ENCODE results near the gene EMC8. TPM values are rescaled to one million over a fixed set of nuclear protein-coding genes. Genes with fewer than 3 reads are reported as not detected.
A peak's percentile ranks its signal among the peaks of the same experiment; 100 is the strongest.

EMC8 gene
- total and polyA plus RNA-seq, 2 of the 8 experiments (the other 6 are each of a cell fraction or from before 2014, with no cell fraction given): 52.2 to 69.7 TPM

- Histone ChIP-seq H3K4me2 (ENCODE audit: insufficient read depth in 1 of 2, low read depth in 2 of 2, low read length in 2 of 2) (no peak overlapping the region), H4K20me1 (replicated peaks in 1 of 2; ENCODE audit: control insufficient read depth in 1 of 2, insufficient read depth in 2 of 2, low read length in 2 of 2) (peaks cover 0 to 8% of the 10 kb centered on the region in 2 experiments), H4K91ac (replicated peaks; ENCODE audit: insufficient read length, low read length) (peak overlapping the region; percentile 55), H3K9me3 (ENCODE audit: insufficient read depth in 2 of 2, low read depth in 1 of 2, low read length in 1 of 2) (no peaks in the 10 kb centered on the region), H3K27me3 (replicated peaks in 1 of 4; ENCODE audit: control insufficient read depth in 3 of 4, extremely low read depth in 1 of 4, insufficient read depth in 3 of 4, low read length in 3 of 4) (peaks cover 0 to 11% (median 5%) of the 10 kb centered on the region in 4 experiments; a peak in 3 of 7 replicates), H3K4me3 (ENCODE audit: extremely low read depth in 1 of 4, insufficient read depth in 2 of 4, low read depth in 3 of 4, low read length in 4 of 4) (no peak overlapping the region), H3K23me2 (ENCODE audit: low read depth, low read length) (peaks cover 6% of the 10 kb centered on the region; the same call in 1 of the 2 replicates), H2BK15ac (ENCODE audit: low read length) (no peak overlapping the region), H4K5ac (ENCODE audit: insufficient read length, low read depth, low read length) (no peak overlapping the region), H3K4me1 (replicated peaks in 1 of 4; ENCODE audit: control insufficient read depth in 3 of 4, insufficient read depth in 4 of 4, low read length in 3 of 4) (no peaks in the 10 kb centered on the region; a peak in 2 of 7 replicates), H2BK5ac (ENCODE audit: low read depth, low read length) (no peak overlapping the region), H2AK5ac (ENCODE audit: low read depth, low read length) (peak overlapping the region; percentile 57; the same call in 1 of the 2 replicates), H3K4ac (replicated peaks; ENCODE audit: insufficient read length, low read depth, low read length) (no peak overlapping the region), H3K14ac (ENCODE audit: insufficient read length) (no peak overlapping the region), H2AFZ (ENCODE audit: low read length) (no peak overlapping the region), H3K36me3 (ENCODE audit: control insufficient read depth in 2 of 4, insufficient read depth in 4 of 4, low read length in 3 of 4) (no peaks in the 10 kb centered on the region), H2BK12ac (ENCODE audit: low read depth, low read length) (no peak overlapping the region), H3K56ac (replicated peaks; ENCODE audit: insufficient read length, low read depth, low read length) (peak overlapping the region; percentile 94), H2BK20ac (ENCODE audit: low read length) (no peak overlapping the region), H2BK120ac (replicated peaks; ENCODE audit: low read depth, low read length) (no peak overlapping the region), H4K8ac (ENCODE audit: extremely low read depth, insufficient read depth, low read length) (no peak overlapping the region), H3K23ac (ENCODE audit: insufficient read length) (no peak overlapping the region), H3K27ac (ENCODE audit: low read depth, low read length) (no peak overlapping the region), H3K9ac (replicated peaks in 1 of 4; ENCODE audit: extremely low read depth in 1 of 4, low read depth in 3 of 4, low read length in 3 of 4) (no peak overlapping the region), H3K79me1 (ENCODE audit: low read depth, low read length) (no peaks in the 10 kb centered on the region), H3K79me2 (ENCODE audit: control insufficient read depth in 1 of 2, insufficient read depth in 2 of 2, low read length in 2 of 2) (no peaks in the 10 kb centered on the region), H3K18ac (ENCODE audit: extremely low read depth, low read length) (no peak overlapping the region)
- WGBS, 2 experiments (ENCODE audit: extremely low coverage in 1 of 2, insufficient coverage in 1 of 2, insufficient read length in 1 of 2, insufficient replicate concordance in 2 of 2, low coverage in 1 of 2, low lambda C conversion rate in 2 of 2, missing lambda C conversion rate in 1 of 2): 82% methylated on average over 1 of the region's 1 CpG; no CpG with 5 or more reads in 1 of the 2 experiments
- no peak for FAIRE-seq
- DNase-seq (ENCODE audit: low read depth in 1 of 2, low spot score in 2 of 2): no peak
- ChIA-PET CTCF (ENCODE audit: partially characterized antibody) (interaction anchor here (0.8 to 5.0 kb wide), 9 partner anchors 9 to 196 kb away, joined by 3 to 77 read pairs (median 8); no protein-coding TSS in a partner anchor), POLR2A (ENCODE audit: partially characterized antibody) (interaction anchor here (1.0 kb wide), 1 partner anchor 59 kb away, joined by 3 read pairs; no protein-coding TSS in a partner anchor)
- TF ChIP-seq SAP30 (IDR thresholded peaks at IDR 0.05; ENCODE audit: insufficient read depth, insufficient replicate concordance, low read length) (no peak), SUZ12 (IDR thresholded peaks at IDR 0.05; ENCODE audit: low read length) (no peak), TBP (IDR thresholded peaks at IDR 0.05; ENCODE audit: low read depth, low read length) (no peak), JUND (IDR thresholded peaks at IDR 0.05; ENCODE audit: low read length) (no peak), POLR2A (IDR thresholded peaks at IDR 0.05; ENCODE audit: control extremely low read depth in 1 of 2, low read depth in 2 of 2, low read length in 2 of 2) (no peak), BRCA1 (IDR thresholded peaks at IDR 0.05; ENCODE audit: low read depth, low read length) (no peak), KDM4A (IDR thresholded peaks at IDR 0.05; ENCODE audit: low read depth, low read length, severe bottlenecking) (no peak), TCF12 (IDR thresholded peaks at IDR 0.05; ENCODE audit: low read depth, low read length) (no peak), TEAD4 (IDR thresholded peaks at IDR 0.05; ENCODE audit: low read depth, low read length) (no peak), TAF1 (IDR thresholded peaks at IDR 0.05; ENCODE audit: low read depth, low read length) (no peak), CHD2 (IDR thresholded peaks at IDR 0.05; ENCODE audit: low read length) (no peak), RBBP5 (IDR thresholded peaks at IDR 0.05; ENCODE audit: borderline replicate concordance, low read depth, low read length) (no peak), KDM1A (IDR thresholded peaks at IDR 0.05; ENCODE audit: borderline replicate concordance, low read length) (no peak), ASH2L (IDR thresholded peaks at IDR 0.05; ENCODE audit: low read length) (no peak)
Observed at GRCh38 chr16:85823328-85823920, 24.1 kb upstream of the EMC8 start.

All from H1 (cell line).